HG03442 (cell line): ENCODE results near the gene POGLUT2.

Experiments used
- ATAC-seq: cut with Tn5 transposase; IDR thresholded peaks from one replicate; pipeline ENCODE4 v1.9.1; 2021; ENCODE audit warnings: mild to moderate bottlenecking, moderate library complexity; ENCODE audit not compliant: unreplicated experiment

POGLUT2 gene

GRCh38 chr13:102770435-102770834 is 28.3 kb downstream of the POGLUT2 start:
- no peak for ATAC-seq

GRCh38 chr13:102769679-102770078 is 29.1 kb downstream of the POGLUT2 start:
- no peak for ATAC-seq

- no peak for ATAC-seq
Measured at GRCh38 chr13:102768909-102769308, 29.9 kb downstream of the POGLUT2 start.

- ATAC-seq = no peak
Measured at GRCh38 chr13:102763741-102764140, 35.0 kb downstream of the POGLUT2 start.

GRCh38 chr13:102761071-102761470 is 37.7 kb downstream of the POGLUT2 start:
- no peak for ATAC-seq

- ATAC-seq = no peak
Measured at GRCh38 chr13:102758842-102759241, 39.9 kb downstream of the POGLUT2 start.

- ATAC-seq = no peak
Measured at GRCh38 chr13:102757006-102757405, 41.8 kb downstream of the POGLUT2 start.

GRCh38 chr13:102751886-102752285 is 46.9 kb downstream of the POGLUT2 start:
- ATAC-seq = no peak

GRCh38 chr13:102742506-102742905 is 56.3 kb downstream of the POGLUT2 start:
- no peak for ATAC-seq

GRCh38 chr13:102742101-102742500 is 56.7 kb downstream of the POGLUT2 start:
- ATAC-seq = no peak
